ENCODE data around the gene INTS6L. TPM values are rescaled to one million over a fixed set of nuclear protein-coding genes. Genes with fewer than 3 reads are reported as not detected.

Gene INTS6L, protein sequence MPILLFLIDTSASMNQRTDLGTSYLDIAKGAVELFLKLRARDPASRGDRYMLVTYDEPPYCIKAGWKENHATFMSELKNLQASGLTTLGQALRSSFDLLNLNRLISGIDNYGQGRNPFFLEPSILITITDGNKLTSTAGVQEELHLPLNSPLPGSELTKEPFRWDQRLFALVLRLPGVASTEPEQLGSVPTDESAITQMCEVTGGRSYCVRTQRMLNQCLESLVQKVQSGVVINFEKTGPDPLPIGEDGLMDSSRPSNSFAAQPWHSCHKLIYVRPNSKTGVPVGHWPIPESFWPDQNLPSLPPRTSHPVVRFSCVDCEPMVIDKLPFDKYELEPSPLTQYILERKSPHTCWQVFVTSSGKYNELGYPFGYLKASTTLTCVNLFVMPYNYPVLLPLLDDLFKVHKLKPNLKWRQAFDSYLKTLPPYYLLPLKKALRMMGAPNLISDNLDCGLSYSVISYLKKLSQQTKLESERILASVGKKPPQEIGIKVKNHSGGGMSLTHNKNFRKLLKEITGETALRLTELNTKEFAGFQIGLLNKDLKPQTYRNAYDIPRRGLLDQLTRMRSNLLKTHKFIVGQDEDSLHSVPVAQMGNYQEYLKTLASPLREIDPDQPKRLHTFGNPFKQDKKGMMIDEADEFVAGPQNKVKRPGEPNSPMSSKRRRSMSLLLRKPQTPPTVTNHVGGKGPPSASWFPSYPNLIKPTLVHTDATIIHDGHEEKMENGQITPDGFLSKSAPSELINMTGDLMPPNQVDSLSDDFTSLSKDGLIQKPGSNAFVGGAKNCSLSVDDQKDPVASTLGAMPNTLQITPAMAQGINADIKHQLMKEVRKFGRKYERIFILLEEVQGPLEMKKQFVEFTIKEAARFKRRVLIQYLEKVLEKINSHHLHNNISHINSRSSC
- 1.6 and 3.9 TPM in 2 replicates for total RNA-seq (2014; rRNA removed; shearing (Covaris generic))

DNA sequence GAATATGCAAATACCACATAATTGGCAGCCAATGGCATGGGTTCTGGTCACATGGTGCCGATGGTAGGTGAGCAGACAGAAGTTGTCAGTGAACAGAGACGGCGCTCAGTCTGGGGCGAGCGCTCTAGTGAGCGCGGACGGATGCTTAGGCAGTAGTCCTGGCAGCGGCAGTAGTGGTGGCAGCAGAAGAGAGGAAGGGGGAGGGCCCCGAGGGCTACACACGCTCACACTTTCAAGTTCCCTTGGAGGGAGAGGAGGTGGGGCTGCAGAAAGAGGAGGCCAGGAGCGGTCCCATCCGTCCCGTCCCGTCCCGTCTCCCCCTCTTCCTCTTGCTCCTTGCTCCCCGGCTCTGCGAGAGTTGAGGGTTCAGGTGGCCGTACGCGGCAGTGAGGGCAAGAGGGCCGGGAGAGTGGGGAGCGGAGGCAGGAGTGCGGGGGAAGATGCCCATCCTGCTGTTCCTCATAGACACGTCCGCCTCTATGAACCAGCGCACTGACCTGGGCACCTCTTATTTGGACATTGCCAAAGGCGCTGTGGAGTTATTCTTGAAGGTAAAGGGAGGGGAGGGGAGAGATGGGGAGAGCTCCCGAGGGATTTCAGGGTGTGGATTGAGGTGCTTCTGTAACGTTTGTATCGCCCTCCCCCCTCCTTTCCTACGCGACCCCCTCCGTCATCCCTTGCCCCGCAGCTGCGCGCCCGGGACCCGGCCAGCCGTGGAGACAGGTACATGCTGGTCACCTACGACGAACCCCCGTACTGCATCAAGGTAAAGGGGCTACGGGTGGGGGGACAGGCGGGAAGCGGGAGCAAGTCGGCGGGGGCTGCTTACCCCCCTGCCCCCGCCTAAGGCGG, at the start of gene INTS6L:
TSS of gene INTS6L (plus strand) at position 108 of the 852 bp plus-strand sequence. CDS start at position 441, 333 bp downstream.
- peak; percentile 61 for DNase-seq (ENCODE audit: low spot score)

DNA sequence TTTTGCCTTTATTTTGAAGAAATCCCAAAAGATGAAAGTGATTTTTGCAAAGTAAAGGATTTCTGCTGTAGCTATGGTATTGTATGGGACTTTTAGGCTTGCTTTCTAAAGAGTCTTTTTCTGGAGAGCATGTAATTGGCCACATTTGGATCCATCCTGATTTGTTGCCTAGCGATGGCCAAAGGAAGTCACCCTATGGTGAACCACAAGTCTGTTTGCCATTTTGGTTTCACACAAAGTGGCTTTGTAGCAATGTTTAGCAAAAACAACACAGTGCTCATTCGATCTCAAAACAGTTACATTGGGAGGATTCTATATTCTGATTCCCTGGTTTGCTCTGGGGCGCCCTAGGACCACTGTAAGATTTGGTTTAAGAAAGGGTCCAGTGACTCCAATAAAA, 44.1 kb upstream of the INTS6L start:
- no peak for DNase-seq (ENCODE audit: low spot score)

DNA sequence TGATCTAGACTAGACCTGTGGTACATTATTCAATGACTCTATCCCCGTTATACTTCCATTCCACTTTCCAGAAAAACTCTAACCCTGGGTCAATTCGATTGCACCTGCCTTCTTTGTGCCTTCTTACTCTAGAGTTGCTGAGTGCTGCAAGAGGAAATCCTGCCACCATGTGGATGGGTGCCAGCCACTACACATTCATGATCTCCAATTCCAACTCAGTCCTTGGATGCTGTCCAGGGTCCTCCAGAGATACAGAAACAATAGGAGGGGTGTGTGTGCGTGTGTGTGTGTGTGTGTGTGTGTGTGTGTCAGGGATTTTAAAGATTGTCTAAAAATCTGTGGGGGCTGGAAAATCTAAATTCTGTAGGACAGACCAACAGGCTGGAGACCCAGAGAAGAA, 42.9 kb upstream of the INTS6L start:
- peak; percentile 70 for DNase-seq (ENCODE audit: low spot score)

DNA sequence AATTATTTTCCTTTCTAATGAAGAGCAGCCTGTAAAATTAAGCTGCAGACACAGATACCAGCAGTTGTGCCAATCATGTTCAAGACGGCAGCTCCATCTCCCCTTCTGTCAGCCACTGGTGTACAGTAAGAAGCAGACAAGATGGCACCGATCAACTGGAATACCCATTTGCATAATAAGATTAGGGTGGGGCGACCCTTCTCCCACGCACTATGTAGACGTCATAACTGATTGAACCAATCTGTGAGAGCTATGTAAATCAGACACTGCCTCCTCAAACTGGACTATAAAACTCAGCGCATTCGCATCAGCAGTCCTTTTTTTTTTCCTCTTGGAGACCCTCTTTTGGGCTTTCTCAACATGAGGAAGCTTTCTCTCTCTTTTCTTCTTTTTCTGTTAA, 40.4 kb upstream of the INTS6L start:
- DNase-seq (ENCODE audit: low spot score), result no peak

DNA sequence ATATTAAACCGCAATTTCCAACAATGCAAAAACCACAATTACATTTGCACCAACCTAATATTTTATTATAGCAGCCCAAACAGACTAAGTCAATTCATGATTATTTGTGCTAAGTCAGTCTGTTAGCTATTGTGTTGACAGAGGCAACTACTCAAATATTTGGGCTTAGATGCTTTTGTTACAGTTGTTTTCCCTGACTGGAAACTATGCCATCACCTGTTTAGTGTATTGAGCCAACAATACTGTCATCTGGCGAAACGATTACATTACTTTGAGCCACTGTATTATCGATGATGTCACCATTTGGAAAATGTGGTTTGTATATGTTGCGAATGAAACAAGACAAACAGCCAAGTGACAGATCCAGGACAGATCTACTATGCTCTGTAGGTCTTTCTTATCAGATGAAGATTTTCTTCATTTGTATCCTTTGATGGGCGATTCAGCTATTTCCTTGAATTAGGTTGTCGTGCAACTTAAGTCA, 38.7 kb upstream of the INTS6L start:
- DNase-seq (ENCODE audit: low spot score), result no peak

DNA sequence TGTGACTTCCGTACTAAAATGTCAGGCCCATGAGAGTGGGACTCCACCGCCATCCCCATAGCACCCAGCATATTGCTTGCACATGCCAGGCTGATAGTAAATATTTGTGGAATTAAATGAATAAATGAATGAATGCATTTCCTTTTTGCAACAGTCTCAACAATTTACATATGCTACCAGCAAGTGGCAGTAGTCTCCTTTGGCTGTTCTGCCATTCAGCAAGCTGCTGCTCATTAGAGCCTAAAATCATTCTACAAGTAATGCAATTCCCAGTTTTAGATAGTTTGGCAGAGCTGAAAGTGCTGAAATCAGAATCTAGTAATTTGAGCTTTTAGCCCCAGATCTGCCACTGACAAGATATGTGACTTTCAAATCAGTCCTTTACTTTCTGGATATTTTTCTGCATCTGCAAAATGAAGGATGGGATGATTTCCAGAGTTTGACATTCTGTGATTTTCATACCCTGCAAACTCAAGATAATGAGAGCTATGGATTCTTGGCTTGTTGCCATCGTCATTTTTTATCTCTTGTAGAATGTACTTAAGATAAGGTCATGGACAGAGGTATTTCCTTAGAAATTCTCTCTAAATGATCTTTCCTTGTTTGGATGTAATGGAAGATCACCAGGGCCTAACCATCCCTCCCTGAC, 35.7 kb upstream of the INTS6L start:
- peak; percentile 38 for DNase-seq (ENCODE audit: low spot score)

DNA sequence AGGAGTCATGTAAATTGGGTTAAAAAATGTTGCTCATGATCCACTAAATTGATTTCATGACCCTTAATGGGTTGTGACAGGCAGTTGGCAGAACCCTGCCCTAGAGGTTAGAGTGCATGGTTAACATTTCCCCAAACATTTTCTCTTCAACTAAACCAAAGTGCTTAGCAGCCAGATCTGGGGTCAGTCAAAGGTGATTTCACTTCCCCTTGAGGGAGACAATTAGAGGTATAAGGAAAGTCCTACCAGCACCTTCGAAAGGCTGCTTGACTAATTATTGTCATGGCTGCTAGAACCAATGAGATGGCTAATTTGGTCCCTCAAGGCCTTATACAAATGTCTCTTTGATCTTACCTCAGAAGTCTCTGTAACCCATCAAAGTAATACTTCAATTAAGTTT, 30.9 kb upstream of the INTS6L start:
- no peak for DNase-seq (ENCODE audit: low spot score)

DNA sequence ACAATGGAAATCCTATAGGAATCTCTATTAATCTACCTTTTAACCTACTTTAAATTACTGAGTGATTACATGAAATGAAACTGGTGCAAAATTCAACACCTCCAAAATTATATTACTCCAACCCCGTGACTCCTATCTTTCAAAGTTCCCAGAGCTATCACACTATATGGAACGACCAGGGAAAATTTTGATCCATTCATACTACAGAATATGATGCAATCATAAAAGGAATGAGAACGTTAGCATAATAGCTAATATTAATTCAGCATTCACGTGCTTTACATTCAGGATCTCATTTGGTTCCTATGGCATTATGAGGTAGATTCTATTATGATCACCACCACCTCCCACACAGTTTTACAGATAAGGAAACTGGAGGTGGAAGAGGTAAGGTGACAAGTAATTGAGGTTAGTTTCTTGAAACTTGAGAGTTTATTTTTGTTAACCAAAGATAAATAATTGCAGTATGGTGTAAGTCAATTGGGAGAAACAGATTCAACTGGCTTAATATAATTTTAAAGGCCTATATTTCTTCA, 29.4 kb upstream of the INTS6L start:
- DNase-seq (ENCODE audit: low spot score), result no peak

DNA sequence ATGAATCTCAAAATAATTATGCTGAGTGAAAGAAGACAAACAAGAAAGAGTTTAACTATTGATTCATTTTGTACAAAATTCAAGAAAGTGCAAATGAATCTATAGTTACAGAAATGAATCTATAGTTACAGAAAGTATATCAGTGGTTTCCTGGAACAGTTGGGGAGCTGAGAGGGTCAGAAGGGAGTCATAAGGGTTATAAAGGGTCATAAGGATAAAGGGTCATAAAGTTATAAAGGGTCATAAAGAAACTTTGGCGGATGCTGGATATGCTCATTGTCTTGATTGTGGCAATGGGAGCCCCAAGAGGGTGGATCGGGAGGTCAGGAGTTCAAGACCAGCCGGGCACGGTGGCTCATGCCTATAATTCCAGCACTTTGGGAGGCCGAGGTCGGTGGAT, 26.0 kb upstream of the INTS6L start:
- no peak for DNase-seq (ENCODE audit: low spot score)

DNA sequence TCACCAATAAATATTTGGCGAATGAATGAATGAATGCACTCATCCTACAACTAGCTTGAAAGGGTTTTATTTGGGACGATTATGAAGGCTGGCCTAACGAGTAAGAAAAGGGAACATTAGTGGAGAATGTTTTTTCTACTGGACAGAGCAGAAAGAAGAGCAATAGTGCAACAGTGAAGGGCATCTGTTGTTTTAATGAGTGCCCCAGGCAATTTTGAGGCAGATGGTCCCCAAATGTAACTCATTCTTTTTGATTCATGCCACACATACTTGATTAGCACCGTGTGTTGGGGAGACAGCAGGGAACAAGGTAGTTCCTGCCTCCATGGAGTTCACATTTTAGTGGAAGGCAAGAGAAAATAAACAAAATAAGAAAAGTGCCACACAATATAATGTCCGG, 22.7 kb upstream of the INTS6L start:
- no peak for DNase-seq (ENCODE audit: low spot score)

DNA sequence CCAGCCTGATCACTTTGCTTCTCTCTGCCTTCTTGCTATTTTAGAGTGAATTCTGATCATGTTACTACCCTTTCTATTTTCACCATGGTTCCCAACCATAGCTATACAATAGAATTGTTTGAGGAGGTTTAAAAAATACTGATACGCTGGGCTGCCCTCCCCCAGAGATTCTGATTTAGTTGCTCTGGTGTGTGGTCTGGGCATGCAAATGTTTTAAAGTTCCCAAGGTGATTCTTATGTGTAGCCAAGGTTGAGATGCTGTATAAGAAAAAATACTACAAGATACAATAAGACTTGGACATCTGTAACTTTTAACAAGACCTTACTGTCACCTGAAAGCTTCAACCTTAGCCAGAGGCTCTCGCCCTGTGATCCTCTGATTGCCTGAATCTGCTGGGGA, 22.2 kb upstream of the INTS6L start:
- no peak for DNase-seq (ENCODE audit: low spot score)

DNA sequence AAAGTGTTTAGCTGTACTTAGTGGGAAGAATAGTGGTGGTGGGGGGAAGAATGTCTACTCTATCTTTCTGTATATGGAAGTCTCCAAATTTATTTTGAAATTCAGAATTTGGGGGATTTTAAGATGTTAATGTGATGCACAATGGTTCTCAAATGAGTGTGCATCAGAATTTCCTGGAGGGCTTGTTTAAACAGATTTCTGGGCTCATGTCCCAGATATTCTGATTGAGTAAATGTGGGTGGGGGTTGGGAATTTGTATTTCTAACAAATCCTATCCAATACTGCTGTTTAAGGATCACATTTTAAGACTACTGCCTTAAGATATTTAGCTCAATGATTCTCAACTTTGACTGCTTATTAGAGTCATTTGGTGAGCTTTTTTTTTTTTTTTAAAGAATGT, 15.1 kb upstream of the INTS6L start:
- no peak for DNase-seq (ENCODE audit: low spot score)

DNA sequence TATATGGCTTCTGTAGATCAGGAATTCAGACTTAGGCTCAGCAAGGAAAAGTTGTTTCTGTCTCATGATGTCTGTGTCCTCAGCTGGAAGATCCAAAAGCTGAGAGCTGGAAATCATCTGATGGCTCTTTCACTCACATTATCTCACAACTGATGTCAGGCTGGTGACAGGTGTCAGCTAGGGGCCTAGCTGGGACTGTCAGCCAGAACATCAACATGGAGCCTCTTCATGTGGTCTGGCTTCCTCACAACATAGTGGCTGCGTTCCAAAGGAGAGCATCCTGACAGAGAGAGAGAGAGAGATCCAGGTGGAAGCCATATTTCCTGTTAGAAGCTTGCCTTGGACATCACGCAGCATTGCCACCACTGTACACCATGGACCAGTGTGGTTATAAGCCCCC, 10.6 kb upstream of the INTS6L start:
- no peak for DNase-seq (ENCODE audit: low spot score)

DNA sequence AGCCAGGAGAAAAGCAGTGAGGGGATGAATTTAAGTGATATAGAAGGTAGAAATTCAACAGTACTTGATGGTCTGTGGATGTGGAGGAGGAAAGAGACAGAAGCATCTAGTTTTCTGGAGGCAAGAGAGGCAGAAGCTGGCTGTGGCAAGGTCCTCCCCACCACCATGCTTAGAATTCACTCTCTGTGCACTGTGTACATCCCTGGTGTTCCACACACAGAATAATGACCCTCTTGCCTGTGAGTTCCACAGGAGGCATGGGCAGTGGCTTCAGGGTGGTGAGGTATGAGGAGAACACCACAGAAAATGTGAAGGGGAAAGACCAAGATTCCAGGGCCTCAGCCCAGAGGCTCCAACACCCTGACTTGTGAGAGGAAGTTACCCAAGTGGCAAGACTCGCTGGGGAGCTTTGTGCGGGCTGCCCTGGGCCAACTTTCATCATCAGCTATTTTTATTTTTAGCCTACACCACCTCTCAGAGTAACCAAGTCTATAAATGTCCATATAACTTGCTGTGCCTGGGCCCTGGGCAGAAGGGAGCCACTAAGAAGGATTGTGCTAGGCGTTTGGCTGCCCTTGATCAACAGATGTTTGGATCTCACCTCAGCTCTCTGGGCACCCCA, 7.8 kb upstream of the INTS6L start:
- DNase-seq (ENCODE audit: low spot score), result no peak

DNA sequence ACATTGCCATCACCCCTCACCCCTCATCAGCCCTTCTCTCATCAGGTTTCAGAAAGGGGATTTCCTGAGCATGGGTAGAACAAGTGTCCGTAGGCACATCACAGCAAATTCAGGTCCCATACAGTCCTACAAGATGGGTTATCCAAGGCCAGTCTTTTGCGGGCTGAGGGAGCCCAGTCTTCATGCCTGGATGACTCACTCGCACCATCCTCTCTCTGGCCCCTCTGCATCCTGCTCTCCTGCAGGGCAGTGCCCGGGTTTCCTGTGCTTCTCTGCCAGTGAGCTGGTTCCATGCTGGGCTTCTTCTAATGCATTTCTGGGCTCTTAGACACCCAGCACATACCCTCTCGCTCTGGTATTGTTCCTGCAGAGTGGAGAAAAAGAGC, 7.3 kb upstream of the INTS6L start:
- DNase-seq (ENCODE audit: low spot score), result peak; percentile 29

DNA sequence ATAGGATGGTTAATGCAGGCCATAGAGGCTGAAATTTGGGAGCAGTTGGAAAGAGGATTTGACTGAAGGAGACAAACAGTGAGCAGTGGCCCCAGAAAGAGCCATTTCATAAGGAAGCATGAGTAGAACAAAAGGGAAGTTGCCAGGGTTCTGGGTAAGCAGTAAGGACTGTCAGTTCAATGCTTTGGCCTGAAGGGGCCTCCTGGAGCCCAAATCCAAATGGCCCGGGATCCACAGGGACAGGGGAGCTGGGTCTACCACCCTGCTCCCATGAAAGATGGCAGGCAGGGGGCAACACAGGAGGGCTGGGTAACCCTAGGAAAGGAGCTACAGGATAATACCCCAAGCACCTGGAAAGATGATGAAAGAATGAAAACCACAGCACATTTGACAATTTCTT, 4.1 kb upstream of the INTS6L start:
- DNase-seq (ENCODE audit: low spot score), result no peak

DNA sequence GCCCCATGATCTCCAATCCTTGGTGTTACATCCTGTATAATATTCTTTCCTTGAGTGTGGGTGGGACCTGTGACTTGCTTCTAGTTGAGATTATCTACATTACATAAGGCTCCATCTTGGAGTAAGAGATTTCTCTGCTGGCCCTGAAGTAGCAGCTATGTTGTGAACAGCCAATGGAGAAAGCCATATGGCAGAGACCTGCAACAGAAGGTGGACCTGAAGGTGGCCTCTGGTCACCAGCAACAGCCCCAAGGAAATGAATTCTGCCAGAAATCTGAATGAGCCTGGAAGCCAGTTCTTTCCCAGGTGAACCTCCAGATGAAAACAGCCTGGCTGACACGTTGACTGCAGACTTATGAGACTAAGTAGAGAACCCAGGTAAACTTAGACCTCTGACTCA, 2.3 kb upstream of the INTS6L start:
- DNase-seq (ENCODE audit: low spot score), result no peak

DNA sequence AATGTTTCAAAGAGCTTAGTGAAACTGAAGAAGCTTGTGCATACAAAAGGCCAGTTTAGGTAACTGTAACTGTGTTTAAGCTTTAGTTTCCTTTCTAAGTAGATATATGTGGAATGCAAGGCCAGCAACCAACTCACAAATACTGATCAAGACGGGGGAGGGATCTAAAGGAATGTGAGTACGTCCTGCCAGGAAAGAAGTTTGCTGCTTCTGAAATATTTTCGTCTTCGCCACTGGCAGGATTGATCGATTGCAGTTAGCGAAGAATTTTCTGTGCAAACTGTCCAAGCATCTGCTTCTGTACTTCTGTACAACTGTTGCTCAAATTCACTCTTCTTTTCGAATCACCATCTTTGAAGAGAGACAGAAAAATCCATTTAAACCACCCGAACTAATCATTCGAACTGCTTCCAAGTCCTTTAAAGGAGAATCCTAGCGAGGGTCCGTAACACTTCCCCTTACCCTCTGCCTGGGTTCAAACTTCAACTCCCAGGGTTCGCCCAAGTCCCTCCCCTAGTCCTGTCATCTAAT, 373 bp upstream of the INTS6L start:
- no peak for DNase-seq (ENCODE audit: low spot score)

DNA sequence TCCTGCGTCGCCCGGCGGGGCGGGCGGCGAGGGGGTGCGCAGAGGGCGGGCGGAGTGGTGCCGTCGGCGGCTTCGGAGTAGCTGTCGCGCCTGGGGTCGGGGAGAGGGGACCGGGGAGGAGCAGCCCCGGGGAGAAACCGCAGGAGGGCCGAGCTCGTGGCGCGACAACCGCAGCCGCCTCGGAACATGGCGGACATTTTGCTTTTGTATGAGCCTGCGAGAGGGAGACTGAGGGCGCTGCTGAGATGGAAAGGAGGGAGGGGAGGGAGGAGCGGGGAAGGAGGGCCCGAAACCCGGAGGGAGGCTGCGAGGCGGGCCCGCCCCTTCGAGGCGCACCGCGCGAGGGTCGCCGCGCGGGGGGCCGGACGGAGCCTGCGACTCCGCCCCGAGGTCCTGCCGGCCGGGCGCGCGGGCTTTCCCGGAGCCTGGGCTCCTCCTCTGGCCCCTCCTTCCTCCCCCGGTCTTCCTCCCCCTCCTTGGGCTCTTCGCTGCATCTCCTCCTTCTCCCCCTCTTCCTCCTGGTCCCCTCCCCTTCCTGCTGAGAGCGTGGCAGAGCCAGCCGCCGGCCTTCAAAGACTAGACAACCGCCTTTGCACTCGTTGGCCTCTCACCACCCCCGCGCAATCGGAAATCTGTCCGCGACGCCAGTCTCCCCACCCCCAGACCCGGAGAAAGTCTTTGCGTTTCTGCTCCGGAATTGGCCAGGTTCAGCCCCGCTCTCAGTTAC, 1.1 kb downstream of the INTS6L start:
- DNase-seq (ENCODE audit: low spot score), result peak; percentile 89

DNA sequence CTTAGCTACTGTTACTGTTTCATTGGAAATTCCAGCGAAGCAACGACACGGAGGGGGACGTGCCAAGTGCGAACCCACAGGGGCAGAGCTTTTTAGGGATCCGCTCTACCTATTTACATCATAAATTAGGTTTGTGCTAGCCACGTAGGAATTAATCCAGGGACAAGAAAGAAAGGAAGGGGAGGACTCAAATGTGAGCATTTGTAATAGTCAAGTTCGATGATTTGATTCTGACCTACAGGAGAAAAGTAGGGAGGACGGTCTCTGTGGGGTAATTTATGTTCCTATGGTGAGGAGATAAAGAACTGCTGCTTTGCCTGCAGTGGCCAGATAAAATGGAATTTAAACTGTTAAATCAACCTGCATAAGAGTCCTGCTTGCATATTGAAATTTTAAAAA, 1.7 kb downstream of the INTS6L start:
- DNase-seq (ENCODE audit: low spot score), result no peak

Data from H4 (cell line).